Stimulated activated CD4-positive, alpha-beta T cell treated with anti-CD3 and anti-CD28 coated beads, Interleukin-2, amount 100 ng/mL, for 24 hours (primary cell): ENCODE data around the gene MPDU1.
A peak's percentile ranks its signal among the peaks of the same experiment; 100 is the strongest.
"Not testable (repeated sequence)": the region's sequence is repeated elsewhere in the genome, so short reads cannot be mapped to it uniquely, and the experiment has no call there.

Source experiments
- DNase-seq, 2 donors: peaks; one replicate each; pipeline ENCODE4 v3.0.0-alpha.2; 2020

The MPDU1 gene

DNA sequence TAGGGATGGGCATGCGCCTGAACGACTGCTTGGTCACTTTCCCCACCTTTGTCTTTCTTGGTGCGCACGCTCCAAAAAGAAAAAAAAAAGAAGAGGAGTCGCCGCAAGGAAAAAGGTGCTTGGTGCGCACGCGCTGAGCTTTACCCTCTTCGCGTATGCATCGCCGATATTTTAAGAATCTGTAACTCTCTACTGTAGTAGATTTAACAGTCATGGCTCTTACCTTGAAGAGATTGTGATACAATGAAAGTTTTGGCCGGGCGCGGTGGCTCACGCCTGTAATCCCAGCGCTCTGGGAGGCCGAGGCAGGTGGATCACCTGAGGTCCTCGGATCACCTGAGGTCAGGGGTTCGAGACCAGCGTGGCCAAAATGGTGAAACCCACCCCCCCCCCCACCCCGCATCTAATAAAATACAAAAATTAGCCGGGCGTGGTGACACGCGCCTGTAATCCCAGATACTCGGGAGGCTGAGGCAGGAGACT is 31.7 kb downstream of the MPDU1 start:
- DNase-seq: no peak

DNA sequence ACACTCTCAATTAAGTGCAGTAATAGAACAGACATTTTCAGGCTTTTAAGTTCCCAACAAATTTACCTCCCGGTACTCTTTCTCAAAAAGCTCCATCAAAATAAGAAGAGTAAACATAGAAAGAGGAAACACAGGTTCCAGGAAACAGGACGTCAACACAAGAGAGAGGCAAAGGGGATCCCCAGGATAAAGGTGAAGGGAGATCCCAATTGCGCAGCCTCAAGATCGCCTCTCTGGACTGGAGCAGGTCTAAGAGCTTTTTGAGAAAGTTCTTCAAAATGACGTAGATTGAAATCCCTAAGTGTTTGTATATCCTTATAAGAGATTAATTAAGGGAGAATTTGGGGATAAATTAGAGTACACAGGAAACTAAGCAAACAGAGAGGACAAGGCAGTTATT is 35.0 kb downstream of the MPDU1 start:
- no peak for DNase-seq

DNA sequence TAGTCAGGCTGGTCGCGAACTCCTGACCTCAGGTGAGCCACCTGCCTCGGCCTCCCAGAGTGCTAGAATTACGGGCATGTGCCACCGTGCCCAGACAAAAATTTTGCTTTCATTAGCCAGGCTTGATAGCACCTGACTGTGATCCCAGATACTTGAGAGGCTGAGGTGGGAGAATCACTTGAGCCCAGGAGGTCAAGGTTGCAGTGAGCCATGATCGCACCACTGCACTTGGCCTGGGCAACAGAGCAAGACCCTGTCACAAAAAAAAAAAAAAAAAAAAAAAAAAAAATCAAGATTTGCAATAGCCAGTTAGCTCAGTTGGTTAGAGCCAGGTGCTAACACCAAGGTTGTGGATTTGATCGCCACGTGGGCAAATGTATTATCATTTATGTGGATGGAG is 37.2 kb downstream of the MPDU1 start:
- no peak for DNase-seq

DNA sequence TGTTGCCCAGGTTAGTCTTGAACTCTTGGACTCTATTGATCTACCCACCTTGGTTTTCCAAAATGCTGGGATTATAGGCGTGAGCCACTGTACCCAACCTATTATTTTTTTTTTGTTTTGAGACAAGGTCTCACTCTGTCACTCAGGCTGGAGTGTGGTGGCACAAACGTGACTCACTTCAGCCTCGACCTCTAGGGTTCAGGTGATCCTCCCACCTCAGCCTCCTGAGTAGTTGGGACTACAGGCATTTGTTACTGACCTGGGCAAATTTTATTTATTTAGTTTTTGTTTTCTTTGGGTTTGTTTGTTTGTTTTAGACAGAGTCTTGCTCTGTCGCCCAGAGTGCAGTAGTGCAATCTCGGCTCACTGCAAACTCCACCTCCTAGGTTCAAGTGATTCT is 40.0 kb downstream of the MPDU1 start:
- DNase-seq: no peak

DNA sequence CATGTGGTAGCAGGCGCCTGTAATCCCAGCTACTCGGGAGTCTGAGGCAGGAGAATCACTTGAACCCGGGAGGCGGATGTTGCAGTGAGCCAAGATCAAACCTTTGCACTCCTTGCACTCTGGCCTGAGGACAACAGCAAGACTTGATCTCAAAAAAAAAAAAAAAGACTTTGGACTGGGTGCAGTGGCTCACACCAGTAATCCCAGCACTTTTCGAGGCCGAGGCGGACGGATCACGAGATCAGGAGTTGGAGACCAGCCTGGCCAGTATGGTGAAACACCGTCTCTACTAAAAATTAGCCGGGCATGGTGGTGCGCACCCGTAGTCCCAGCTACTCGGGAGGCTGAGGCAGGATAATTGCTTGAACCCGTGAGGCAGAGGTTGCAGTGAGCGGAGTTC is 42.1 kb downstream of the MPDU1 start:
- DNase-seq: not testable (repeated sequence)

DNA sequence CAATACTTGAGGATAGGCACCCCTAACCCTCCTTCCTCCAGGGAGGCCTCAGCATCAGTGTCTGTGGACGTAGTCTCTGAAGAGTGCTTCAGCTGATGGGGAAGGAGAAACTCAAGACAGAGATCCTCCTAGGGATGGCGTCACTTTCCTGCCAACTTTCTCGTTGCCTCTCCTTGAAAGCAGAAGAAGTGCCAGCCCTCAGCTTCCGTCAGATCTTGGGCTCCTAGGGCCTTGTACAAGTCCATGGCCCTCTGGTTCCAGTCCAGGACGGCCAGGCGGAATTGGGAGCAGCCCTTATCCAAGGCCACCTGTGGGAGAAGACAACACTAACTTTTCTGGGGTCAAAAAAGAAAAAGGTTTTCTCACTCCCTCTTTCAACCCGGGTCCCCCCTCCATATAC is 42.7 kb downstream of the MPDU1 start:
- no peak for DNase-seq

DNA sequence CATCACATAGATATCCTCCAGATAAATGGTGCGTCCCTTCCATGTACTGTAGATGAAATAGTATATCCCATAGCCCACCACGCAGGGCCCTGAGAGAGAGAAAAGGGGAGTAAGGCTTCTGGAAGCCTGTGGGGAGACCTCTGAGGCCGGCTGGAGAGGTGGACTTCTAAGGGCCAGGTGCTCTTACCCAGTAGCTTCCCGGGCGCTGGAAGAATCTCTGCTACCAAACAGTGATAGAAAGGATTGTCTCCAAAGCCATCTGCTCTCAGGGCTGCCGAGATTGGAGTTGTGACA is 43.3 kb downstream of the MPDU1 start:
- no peak for DNase-seq

- DNase-seq: peak; percentile 85 to 86
Observed at GRCh38 chr17:7627250-7628121, 43.8 kb downstream of the MPDU1 start, which contains the start of gene SAT2. SAT2 (minus strand) TSS chr17:7627821; CDS start chr17:7627635, 186 bp downstream.

- no peak for DNase-seq
Observed at GRCh38 chr17:7629939-7630571, 46.4 kb downstream of the MPDU1 start, which contains the start of gene SHBG. SHBG (plus strand) TSS chr17:7630135; CDS start chr17:7630173, 38 bp downstream.

- no peak for DNase-seq
Observed at GRCh38 chr17:7631398-7632380, 48.0 kb downstream of the MPDU1 start.

DNA sequence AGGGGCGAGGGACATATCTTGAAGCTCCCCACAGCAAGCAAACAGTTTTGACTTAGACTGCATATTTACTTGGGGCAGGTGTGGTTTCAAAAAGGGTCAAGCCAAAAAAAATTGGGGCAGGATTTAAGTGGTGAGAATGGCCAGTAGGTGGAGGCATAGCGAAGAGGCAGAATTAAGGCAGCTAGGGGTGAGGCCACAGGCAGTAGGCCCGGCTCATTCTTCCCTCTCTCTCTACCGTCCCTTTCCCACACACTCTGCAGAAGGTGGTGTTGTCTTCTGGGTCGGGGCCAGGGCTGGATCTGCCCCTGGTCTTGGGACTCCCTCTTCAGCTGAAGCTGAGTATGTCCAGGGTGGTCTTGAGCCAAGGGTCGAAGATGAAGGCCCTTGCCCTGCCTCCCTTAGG is 48.8 kb downstream of the MPDU1 start:
- no peak for DNase-seq

DNA sequence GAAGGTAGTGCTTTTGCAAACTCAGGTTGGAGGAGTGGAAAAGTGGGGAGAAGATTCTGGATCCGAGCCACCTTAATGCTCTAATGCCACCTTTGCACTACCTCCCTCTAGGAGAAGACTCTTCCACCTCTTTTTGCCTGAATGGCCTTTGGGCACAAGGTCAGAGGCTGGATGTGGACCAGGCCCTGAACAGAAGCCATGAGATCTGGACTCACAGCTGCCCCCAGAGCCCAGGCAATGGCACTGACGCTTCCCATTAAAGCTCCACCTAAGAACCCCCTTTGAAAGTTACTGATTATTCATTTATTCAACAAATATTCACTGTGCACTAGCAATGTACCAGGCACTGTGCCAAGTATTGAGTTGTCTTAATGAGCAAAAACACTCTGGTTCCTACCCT is 49.4 kb downstream of the MPDU1 start:
- no peak for DNase-seq

- peak in 1 of 2 donors; percentile 34 for DNase-seq
Observed at GRCh38 chr17:7634384-7634783, 50.7 kb downstream of the MPDU1 start.

GRCh38 chr17:7636163-7636562 is 52.5 kb downstream of the MPDU1 start:
- DNase-seq: no peak
